ENCODE measurements around the gene ACTR5.

The ACTR5 gene

GRCh38 chr20:38806855-38807655, 58.8 kb downstream of the ACTR5 start:
- Histone ChIP-seq H3K27ac (ENCODE audit: extremely low read depth, low read depth, low read length) (no peak overlapping the region), H3K4me3 (ENCODE audit: low read depth, low read length) (no peak overlapping the region), H3K4me1 (ENCODE audit: control insufficient read depth, insufficient read depth, low read length) (no peaks in the 10 kb centered on the region), H3K9me3 (ENCODE audit: control insufficient read depth, insufficient read depth, low read depth, low read length) (no peaks in the 10 kb centered on the region), H3K36me3 (ENCODE audit: control insufficient read depth in 2 of 2, insufficient read depth in 1 of 2, low read length in 2 of 2) (no peaks in the 10 kb centered on the region)
- TF ChIP-seq EGR2 (tag by site-specific recombination; IDR thresholded peaks at IDR 0.05; ENCODE audit: low read depth) (peak; percentile 96), ZFHX2 (tag by site-specific recombination; conservative IDR thresholded peaks at IDR 0.05) (peak; percentile 84), KLF8 (tag by site-specific recombination; IDR thresholded peaks at IDR 0.05) (no peak)
- ChIA-PET POLR2A (interaction anchor here (1.2 kb wide), 1 partner anchor 19 kb away, joined by 3 read pairs; no protein-coding TSS in a partner anchor), CTCF (interaction anchor here (1.2 kb wide), 1 partner anchor 243 kb away, joined by 3 read pairs; no protein-coding TSS in a partner anchor)

DNA sequence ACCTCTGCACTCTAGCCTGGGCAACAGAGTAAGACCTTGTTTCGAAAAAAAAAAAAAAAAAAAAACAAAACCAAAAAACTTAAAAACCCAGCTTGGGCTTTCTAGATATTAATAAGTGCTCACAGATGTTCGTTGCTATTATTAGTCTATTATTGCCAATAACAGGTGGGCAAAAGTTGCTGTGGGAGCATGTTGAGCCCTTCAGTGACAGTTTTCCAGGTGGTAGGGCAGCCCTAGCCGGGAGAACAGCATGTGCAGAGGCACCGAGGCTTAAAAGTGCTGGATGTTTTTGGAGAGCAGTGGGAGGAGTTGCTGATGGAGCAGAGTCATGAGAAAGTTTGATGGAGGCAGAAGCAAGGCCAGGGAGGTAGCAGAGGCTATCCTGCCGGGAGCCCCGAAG, 61.7 kb downstream of the ACTR5 start:
- no peaks in the 10 kb centered on the region for H3K36me3 ChIP-seq (ENCODE audit: control insufficient read depth in 2 of 2, insufficient read depth in 1 of 2, low read length in 2 of 2)
- no peaks in the 10 kb centered on the region for H3K4me1 ChIP-seq (ENCODE audit: control insufficient read depth, insufficient read depth, low read length)
- no peak overlapping the region for H3K4me3 ChIP-seq (ENCODE audit: low read depth, low read length)
- no peaks in the 10 kb centered on the region for H3K9me3 ChIP-seq (ENCODE audit: control insufficient read depth, insufficient read depth, low read depth, low read length)
- ChIA-PET POLR2A (no interaction called here), CTCF (interaction anchor here (0.8 kb wide), 1 partner anchor 19 kb away, joined by 3 read pairs; no protein-coding TSS in a partner anchor)
- TF ChIP-seq ZNF311 (tag by site-specific recombination; IDR thresholded peaks at IDR 0.05; ENCODE audit: borderline replicate concordance) (no peak), SCRT2 (tag by site-specific recombination; IDR thresholded peaks at IDR 0.05) (no peak), ZNF416 (tag by site-specific recombination; IDR thresholded peaks at IDR 0.05) (no peak), WT1 (tag by site-specific recombination; IDR thresholded peaks at IDR 0.05) (no peak), ZNF76 (tag by site-specific recombination; IDR thresholded peaks at IDR 0.05; ENCODE audit: borderline replicate concordance, low read depth) (no peak), BCL11A (tag by site-specific recombination; IDR thresholded peaks at IDR 0.05; ENCODE audit: low read depth) (no peak), ZNF404 (tag by site-specific recombination; IDR thresholded peaks at IDR 0.05) (no peak), ZNF677 (tag by site-specific recombination; IDR thresholded peaks at IDR 0.05) (no peak), GLIS2 (tag by site-specific recombination; IDR thresholded peaks at IDR 0.05) (no peak), ZNF354C (tag by site-specific recombination; IDR thresholded peaks at IDR 0.05; ENCODE audit: borderline replicate concordance, low read depth) (no peak), ZNF335 (tag by site-specific recombination; conservative IDR thresholded peaks at IDR 0.05) (no peak), ZXDB (tag by site-specific recombination; IDR thresholded peaks at IDR 0.05) (no peak), ZNF629 (tag by site-specific recombination; IDR thresholded peaks at IDR 0.05) (no peak), ZNF600 (tag by site-specific recombination; IDR thresholded peaks at IDR 0.05) (no peak), YY2 (tag by site-specific recombination; IDR thresholded peaks at IDR 0.05) (no peak), ZNF350 (tag by site-specific recombination; IDR thresholded peaks at IDR 0.05) (no peak), ZNF23 (tag by site-specific recombination; IDR thresholded peaks at IDR 0.05; ENCODE audit: borderline replicate concordance) (no peak)
- TF ChIP-seq, protein P1, sequence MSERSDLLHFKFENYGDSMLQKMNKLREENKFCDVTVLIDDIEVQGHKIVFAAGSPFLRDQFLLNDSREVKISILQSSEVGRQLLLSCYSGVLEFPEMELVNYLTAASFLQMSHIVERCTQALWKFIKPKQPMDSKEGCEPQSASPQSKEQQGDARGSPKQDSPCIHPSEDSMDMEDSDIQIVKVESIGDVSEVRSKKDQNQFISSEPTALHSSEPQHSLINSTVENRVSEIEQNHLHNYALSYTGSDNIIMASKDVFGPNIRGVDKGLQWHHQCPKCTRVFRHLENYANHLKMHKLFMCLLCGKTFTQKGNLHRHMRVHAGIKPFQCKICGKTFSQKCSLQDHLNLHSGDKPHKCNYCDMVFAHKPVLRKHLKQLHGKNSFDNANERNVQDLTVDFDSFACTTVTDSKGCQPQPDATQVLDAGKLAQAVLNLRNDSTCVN (tag by site-specific recombination; optimal IDR thresholded peaks at IDR 0.05), result no peak
- TF ChIP-seq, protein P2, sequence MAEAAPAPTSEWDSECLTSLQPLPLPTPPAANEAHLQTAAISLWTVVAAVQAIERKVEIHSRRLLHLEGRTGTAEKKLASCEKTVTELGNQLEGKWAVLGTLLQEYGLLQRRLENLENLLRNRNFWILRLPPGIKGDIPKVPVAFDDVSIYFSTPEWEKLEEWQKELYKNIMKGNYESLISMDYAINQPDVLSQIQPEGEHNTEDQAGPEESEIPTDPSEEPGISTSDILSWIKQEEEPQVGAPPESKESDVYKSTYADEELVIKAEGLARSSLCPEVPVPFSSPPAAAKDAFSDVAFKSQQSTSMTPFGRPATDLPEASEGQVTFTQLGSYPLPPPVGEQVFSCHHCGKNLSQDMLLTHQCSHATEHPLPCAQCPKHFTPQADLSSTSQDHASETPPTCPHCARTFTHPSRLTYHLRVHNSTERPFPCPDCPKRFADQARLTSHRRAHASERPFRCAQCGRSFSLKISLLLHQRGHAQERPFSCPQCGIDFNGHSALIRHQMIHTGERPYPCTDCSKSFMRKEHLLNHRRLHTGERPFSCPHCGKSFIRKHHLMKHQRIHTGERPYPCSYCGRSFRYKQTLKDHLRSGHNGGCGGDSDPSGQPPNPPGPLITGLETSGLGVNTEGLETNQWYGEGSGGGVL (tag by site-specific recombination; IDR thresholded peaks at IDR 0.05), result no peak
- TF ChIP-seq, protein P3, sequence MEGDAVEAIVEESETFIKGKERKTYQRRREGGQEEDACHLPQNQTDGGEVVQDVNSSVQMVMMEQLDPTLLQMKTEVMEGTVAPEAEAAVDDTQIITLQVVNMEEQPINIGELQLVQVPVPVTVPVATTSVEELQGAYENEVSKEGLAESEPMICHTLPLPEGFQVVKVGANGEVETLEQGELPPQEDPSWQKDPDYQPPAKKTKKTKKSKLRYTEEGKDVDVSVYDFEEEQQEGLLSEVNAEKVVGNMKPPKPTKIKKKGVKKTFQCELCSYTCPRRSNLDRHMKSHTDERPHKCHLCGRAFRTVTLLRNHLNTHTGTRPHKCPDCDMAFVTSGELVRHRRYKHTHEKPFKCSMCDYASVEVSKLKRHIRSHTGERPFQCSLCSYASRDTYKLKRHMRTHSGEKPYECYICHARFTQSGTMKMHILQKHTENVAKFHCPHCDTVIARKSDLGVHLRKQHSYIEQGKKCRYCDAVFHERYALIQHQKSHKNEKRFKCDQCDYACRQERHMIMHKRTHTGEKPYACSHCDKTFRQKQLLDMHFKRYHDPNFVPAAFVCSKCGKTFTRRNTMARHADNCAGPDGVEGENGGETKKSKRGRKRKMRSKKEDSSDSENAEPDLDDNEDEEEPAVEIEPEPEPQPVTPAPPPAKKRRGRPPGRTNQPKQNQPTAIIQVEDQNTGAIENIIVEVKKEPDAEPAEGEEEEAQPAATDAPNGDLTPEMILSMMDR (tag by site-specific recombination; IDR thresholded peaks at IDR 0.05), result no peak
- H3K27ac ChIP-seq (ENCODE audit: extremely low read depth, low read depth, low read length), result no peak overlapping the region

Measured in HEK293 (cell line).